ENCODE measurements around the gene HAGH.

HAGH gene

DNA sequence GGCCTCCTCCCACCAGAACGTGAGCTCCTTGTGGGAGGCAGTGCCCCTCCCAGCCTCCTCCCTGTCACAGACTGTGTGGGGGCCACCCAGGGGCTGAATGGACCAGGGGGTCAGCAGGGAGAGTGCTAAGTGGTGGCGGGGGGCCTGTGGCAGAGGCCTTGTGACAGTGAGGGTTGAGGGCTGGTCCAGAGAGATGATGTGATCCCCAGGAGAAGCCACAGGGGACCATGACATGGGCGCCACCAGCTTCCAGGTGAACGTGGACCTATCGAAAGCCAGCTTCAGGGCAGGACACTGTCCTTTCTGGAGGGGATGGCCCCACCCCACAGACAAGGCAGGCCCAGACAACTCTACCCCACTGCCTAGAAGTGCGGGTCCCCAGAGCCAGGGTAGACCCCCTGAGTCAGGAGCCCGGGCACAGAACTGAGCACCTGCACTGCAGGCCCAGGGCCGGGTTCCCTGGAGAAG lies 47.4 kb downstream of the HAGH start:
- no peak for DNase-seq (ENCODE audit: low read depth in 1 of 2, low spot score in 1 of 2)
- Histone ChIP-seq H3K27ac (replicated peaks) (no peak overlapping the region), H3K4me3 (replicated peaks; ENCODE audit: insufficient read depth, low read length) (no peak overlapping the region), H3K27me3 (ENCODE audit: insufficient read depth, poor library complexity, severe bottlenecking) (no peaks in the 10 kb centered on the region)
- TF ChIP-seq GABPA (IDR thresholded peaks at IDR 0.05; ENCODE audit: low read depth) = no peak
- peak; percentile 5; the same call in 1 of the 2 replicates for TF ChIP-seq POLR2AphosphoS5 (IDR thresholded peaks at IDR 0.05; ENCODE audit: low read depth)

DNA sequence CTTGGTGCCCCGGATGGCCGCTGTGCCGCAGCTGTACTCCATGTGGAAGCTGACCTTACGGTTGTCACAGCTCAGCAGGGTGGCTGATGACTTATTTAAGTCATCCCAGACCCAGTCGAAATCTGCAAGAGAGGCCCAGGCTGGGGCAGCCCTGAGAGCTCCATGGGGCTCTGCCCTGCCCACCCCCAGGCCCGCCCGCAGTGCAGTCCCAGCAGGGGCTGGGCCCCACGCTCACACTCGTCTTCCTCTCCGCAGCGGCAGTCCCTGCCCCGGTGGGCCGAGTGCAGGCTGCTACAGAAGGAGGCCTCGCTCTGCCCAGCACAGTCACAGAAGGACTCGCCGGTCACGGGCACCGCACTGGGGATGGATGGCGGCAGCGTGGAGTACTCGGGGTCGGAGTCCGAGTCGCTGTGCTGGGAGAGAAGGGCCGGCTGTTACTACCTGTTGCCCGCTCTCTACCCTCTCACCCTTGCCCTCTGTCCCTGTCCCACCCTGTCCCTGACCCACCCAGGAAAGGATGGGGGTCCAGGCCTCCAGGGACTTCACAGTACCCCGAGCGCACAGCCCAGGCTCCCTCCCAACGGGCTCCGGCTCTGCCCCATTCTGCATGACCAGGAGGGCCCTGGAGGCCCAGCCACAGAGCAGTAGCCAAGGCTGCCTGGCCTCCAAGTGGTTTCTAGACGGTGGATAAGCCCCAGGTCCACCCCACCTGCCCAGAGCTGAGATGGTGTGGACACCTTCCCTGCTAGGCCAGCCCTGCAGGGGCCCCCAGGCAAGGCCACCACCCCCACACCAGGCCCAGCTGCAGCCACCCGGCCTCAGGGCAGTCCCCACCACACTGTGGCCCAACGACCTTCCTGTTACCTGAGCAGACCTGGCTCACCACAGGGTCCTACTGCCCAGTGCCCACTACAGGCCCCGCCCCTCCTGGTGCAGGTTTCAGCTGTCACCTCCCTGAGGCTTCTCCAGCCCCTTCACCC lies 48.1 kb downstream of the HAGH start:
- Histone ChIP-seq H3K4me3 (replicated peaks; ENCODE audit: insufficient read depth, low read length) (no peak overlapping the region), H3K27ac (replicated peaks) (no peak overlapping the region), H3K27me3 (ENCODE audit: insufficient read depth, poor library complexity, severe bottlenecking) (no peaks in the 10 kb centered on the region)
- DNase-seq (ENCODE audit: low read depth in 1 of 2, low spot score in 1 of 2) = no peak
- no peak for TF ChIP-seq CTCF (IDR thresholded peaks at IDR 0.05; ENCODE audit: insufficient read depth, low read length)
- peak; percentile 22 for TF ChIP-seq POLR2AphosphoS5 (IDR thresholded peaks at IDR 0.05; ENCODE audit: low read depth)
- TF ChIP-seq GABPA (IDR thresholded peaks at IDR 0.05; ENCODE audit: low read depth) = no peak
- TF ChIP-seq REST (IDR thresholded peaks at IDR 0.05; ENCODE audit: insufficient replicate concordance, low read depth) = no peak

DNA sequence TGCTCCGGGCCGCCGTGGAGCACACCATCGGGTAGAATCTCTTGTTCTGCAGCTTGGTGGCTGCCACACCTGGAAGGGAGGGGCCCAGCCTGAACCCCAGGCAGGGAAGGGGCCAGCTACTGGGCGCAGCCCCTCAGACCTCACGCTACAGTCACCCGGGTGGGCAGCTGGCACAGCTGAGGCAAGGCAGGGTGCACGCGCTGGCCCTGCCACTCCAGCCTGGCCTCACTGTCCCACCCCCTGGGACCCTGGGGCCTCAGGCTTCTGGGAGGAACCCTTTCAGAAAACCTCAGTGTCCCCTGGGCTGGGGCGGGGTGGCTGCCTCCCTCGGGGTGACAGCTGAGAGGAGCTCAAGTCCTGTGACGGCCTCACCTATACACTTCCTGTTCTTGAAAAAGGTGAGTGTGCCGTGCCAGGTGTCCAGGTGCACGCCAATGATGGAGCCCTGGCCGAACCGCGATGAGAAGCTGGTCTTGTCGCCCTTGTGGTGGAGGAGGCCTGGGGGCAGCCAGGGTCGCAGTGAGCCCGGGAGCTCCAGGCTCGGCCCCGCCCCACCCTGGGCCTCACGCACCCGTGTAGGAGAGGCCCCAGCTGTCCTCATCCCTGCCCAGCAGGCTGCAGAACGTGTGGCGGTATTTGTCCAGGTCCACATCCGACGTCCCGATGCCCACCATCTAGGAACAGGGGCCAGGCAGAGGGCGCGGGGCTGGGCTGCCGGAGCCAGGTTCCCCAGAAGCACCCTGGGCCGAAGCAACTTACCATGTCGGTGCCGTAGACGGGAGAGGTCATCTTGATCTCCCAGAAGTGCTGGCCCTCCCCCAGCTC lies 49.0 kb downstream of the HAGH start:
- no peak for DNase-seq (ENCODE audit: low read depth in 1 of 2, low spot score in 1 of 2)
- Histone ChIP-seq H3K27me3 (ENCODE audit: insufficient read depth, poor library complexity, severe bottlenecking) (no peaks in the 10 kb centered on the region), H3K4me3 (replicated peaks; ENCODE audit: insufficient read depth, low read length) (no peak overlapping the region), H3K27ac (replicated peaks) (no peak overlapping the region)
- TF ChIP-seq REST (IDR thresholded peaks at IDR 0.05; ENCODE audit: insufficient replicate concordance, low read depth) (no peak), POLR2AphosphoS5 (IDR thresholded peaks at IDR 0.05; ENCODE audit: low read depth) (peak; percentile 49)

- Histone ChIP-seq H3K4me3 (replicated peaks; ENCODE audit: insufficient read depth, low read length) (no peak overlapping the region), H3K27ac (replicated peaks) (no peak overlapping the region), H3K27me3 (ENCODE audit: insufficient read depth, poor library complexity, severe bottlenecking) (no peaks in the 10 kb centered on the region)
- TF ChIP-seq CTCF (IDR thresholded peaks at IDR 0.05; ENCODE audit: insufficient read depth, low read length) (no peak), POLR2AphosphoS5 (IDR thresholded peaks at IDR 0.05; ENCODE audit: low read depth) (no peak), REST (IDR thresholded peaks at IDR 0.05; ENCODE audit: insufficient replicate concordance, low read depth) (no peak)
- DNase-seq (ENCODE audit: low read depth in 1 of 2, low spot score in 1 of 2) = no peak
Measured at GRCh38 chr16:1776991-1777374, 49.6 kb downstream of the HAGH start.

Data from HL-60 (cell line).